ENCODE results near the gene INSM1. TPM values are rescaled to one million over a fixed set of nuclear protein-coding genes. Genes with fewer than 3 reads are reported as not detected.

Gene INSM1
- total and polyA plus RNA-seq, 2 of the 13 experiments (the other 11 are each of a cell fraction or from before 2014, with no cell fraction given): not detected

- in situ Hi-C loops (cut with HindIII; ENCODE audit: extremely low pct_ligation_motif_present, low pct_unique_long_range_greater_than_20kb): no loop called here
- POLR2A ChIA-PET: no interaction called here
- no peak for FAIRE-seq
These were observed 23.9 kb downstream of the INSM1 start for GRCh38 chr20:20391766-20392165.

More at GRCh38 chr20:20391766-20392165, 23.9 kb downstream of the INSM1 start:
- no peak for ATAC-seq
- WGBS (ENCODE audit: low lambda C conversion rate): 94% methylated on average over 13 of the region's 13 CpGs
- H3K27ac ChIP-seq (ENCODE audit: extremely low read length, insufficient read depth, low read length): no peak overlapping the region
- no TSS peak for BruUV-seq (replicated peaks)
- TF ChIP-seq, protein P1, sequence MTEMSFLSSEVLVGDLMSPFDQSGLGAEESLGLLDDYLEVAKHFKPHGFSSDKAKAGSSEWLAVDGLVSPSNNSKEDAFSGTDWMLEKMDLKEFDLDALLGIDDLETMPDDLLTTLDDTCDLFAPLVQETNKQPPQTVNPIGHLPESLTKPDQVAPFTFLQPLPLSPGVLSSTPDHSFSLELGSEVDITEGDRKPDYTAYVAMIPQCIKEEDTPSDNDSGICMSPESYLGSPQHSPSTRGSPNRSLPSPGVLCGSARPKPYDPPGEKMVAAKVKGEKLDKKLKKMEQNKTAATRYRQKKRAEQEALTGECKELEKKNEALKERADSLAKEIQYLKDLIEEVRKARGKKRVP (CRISPR knock-in tag; IDR thresholded peaks at IDR 0.05): no peak
- TF ChIP-seq BHLHE40 (IDR thresholded peaks at IDR 0.05; ENCODE audit: low read length): no peak
- no peak for TF ChIP-seq SP5 (CRISPR knock-in tag; IDR thresholded peaks at IDR 0.05; ENCODE audit: borderline replicate concordance, low read depth)
- no peak for TF ChIP-seq ZNF296 (CRISPR knock-in tag; conservative IDR thresholded peaks at IDR 0.05)
- no peak for TF ChIP-seq JDP2 (CRISPR knock-in tag; IDR thresholded peaks at IDR 0.05; ENCODE audit: borderline replicate concordance)
- TF ChIP-seq ZNF569 (CRISPR knock-in tag; IDR thresholded peaks at IDR 0.05; ENCODE audit: borderline replicate concordance): no peak
- TF ChIP-seq ATM (IDR thresholded peaks at IDR 0.05; ENCODE audit: borderline replicate concordance): no peak
- no peak for TF ChIP-seq MLX (CRISPR knock-in tag; IDR thresholded peaks at IDR 0.05)
- no peak for TF ChIP-seq U2AF1 (optimal IDR thresholded peaks at IDR 0.05; ENCODE audit: low read depth, low read length)
- TF ChIP-seq, protein P2, sequence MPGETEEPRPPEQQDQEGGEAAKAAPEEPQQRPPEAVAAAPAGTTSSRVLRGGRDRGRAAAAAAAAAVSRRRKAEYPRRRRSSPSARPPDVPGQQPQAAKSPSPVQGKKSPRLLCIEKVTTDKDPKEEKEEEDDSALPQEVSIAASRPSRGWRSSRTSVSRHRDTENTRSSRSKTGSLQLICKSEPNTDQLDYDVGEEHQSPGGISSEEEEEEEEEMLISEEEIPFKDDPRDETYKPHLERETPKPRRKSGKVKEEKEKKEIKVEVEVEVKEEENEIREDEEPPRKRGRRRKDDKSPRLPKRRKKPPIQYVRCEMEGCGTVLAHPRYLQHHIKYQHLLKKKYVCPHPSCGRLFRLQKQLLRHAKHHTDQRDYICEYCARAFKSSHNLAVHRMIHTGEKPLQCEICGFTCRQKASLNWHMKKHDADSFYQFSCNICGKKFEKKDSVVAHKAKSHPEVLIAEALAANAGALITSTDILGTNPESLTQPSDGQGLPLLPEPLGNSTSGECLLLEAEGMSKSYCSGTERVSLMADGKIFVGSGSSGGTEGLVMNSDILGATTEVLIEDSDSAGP (CRISPR knock-in tag; IDR thresholded peaks at IDR 0.05; ENCODE audit: borderline replicate concordance): no peak
- no peak for TF ChIP-seq ZNF788 (CRISPR knock-in tag; IDR thresholded peaks at IDR 0.05; ENCODE audit: borderline replicate concordance)
- TF ChIP-seq, protein P3, sequence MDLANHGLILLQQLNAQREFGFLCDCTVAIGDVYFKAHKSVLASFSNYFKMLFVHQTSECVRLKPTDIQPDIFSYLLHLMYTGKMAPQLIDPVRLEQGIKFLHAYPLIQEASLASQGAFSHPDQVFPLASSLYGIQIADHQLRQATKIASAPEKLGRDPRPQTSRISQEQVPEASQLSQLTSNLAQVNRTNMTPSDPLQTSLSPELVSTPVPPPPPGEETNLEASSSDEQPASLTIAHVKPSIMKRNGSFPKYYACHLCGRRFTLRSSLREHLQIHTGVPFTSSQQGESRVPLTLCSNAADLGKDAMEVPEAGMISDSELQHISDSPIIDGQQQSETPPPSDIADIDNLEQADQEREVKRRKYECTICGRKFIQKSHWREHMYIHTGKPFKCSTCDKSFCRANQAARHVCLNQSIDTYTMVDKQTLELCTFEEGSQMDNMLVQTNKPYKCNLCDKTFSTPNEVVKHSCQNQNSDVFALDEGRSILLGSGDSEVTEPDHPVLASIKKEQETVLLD (CRISPR knock-in tag; IDR thresholded peaks at IDR 0.05; ENCODE audit: low read depth): no peak
- no peak for TF ChIP-seq ZNF496 (CRISPR knock-in tag; IDR thresholded peaks at IDR 0.05; ENCODE audit: insufficient replicate concordance)
- TF ChIP-seq MTF1 (CRISPR knock-in tag; IDR thresholded peaks at IDR 0.05): no peak
- no peak for TF ChIP-seq SMC3 (IDR thresholded peaks at IDR 0.05; ENCODE audit: low read length)
- no peak overlapping the region for H3K4me3 ChIP-seq (replicated peaks in 1 of 3; ENCODE audit: insufficient read depth in 1 of 3, low read depth in 2 of 3, low read length in 3 of 3)
- intact Hi-C loops (cut with micrococcal nuclease; ENCODE audit: unreplicated experiment): no loop called here
- H3K27me3 ChIP-seq (ENCODE audit: control insufficient read depth in 1 of 2, insufficient read depth in 2 of 2, low read length in 2 of 2): no peaks in the 10 kb centered on the region
- CTCF ChIA-PET (ENCODE audit: low intra/inter-chr PET ratio, low total read pairs): no interaction called here
- H3K9me3 ChIP-seq (ENCODE audit: low read length): no peaks in the 10 kb centered on the region
- H2AFZ ChIP-seq (ENCODE audit: low read length): no peak overlapping the region
- H3K4me2 ChIP-seq (ENCODE audit: low read depth, low read length): no peak overlapping the region
- H3K79me2 ChIP-seq (ENCODE audit: insufficient read depth, low read length): no peaks in the 10 kb centered on the region
- H3K36me3 ChIP-seq (replicated peaks in 1 of 2; ENCODE audit: control insufficient read depth in 1 of 2, insufficient read depth in 2 of 2, low read length in 2 of 2): peaks cover 2% of the 10 kb centered on the region in 2 experiments; a peak in 1 of 5 replicates
- H3K9ac ChIP-seq (ENCODE audit: insufficient read depth, low read depth, low read length): no peak overlapping the region
- no peak for DNase-seq (ENCODE audit: low spot score)
- H3K4me1 ChIP-seq (ENCODE audit: insufficient read depth, low read length): peaks cover 8% of the 10 kb centered on the region
- no peaks in the 10 kb centered on the region for H4K20me1 ChIP-seq (ENCODE audit: insufficient read depth, low read length)

Measured in HepG2 (cell line).